Mucosa of descending colon (tissue), 3 donors: ENCODE data around the gene CRABP1. TPM values are rescaled to one million over a fixed set of nuclear protein-coding genes. Genes with fewer than 3 reads are reported as not detected.

Source experiments
- ATAC-seq: fragments of 200-7000 bp; cut with Tn5 transposase; one replicate; pipeline ENCODE4 v1.9.1; 2020; ENCODE audit warnings: mild to moderate bottlenecking, moderate library complexity
- DNase-seq, 3 donors: peaks; one replicate each; pipeline ENCODE4 v3.0.0-alpha.2; 2020
- H3K36me3 ChIP-seq: fragments of 200-600 bp; one replicate; pipeline ENCODE4 v1.8.0; 2021; ENCODE audit warnings: low read depth, mild to moderate bottlenecking
- H3K4me1 ChIP-seq: fragments of 200-600 bp; one replicate; pipeline ENCODE4 v1.8.0; 2021; ENCODE audit warnings: low read depth, mild to moderate bottlenecking
- H3K4me3 ChIP-seq: fragments of 200-600 bp; one replicate; pipeline ENCODE4 v1.8.0; 2021; ENCODE audit warnings: mild to moderate bottlenecking
- H3K9me3 ChIP-seq: fragments of 200-600 bp; one replicate; pipeline ENCODE4 v1.8.0; 2021; ENCODE audit warnings: mild to moderate bottlenecking
- intact Hi-C, 2 donors: fragments of 100-400 bp; cut with DNase I in 1 of 2; cut with micrococcal nuclease in 1 of 2; formaldehyde crosslinking; loops; one replicate each; pipeline versions ENCODE4 v1.11.0 to v1.11.1; 2022; cut with DNase I, micrococcal nuclease
- total RNA-seq, 3 donors: library from RNA; stranded (reverse); fragmentation: NEBNext Ultra II Directional in 2 of 3; extraction: Animal tissue kit (Norgen Biotek cat#: 25700) in 2 of 3; gene quantifications; one replicate each; pipeline versions ENCODE4 v1.2.1 to v1.2.4, GENCODE V29; 2021 to 2023
- TF ChIP-seq, protein P1 (sequence below): fragments of 200-600 bp; IDR thresholded peaks from one replicate; pipeline ENCODE4 v1.8.0; 2022; ENCODE audit warnings: antibody characterized with exemption, mild to moderate bottlenecking
- donor health status: DM: no; HTN: no; CAD: no; lungs with moderate emphysema.
- donor health status: DM: no; HTN: no; CAD: no.
- donor health status: DM: no; HTN: yes; CAD: no.

CRABP1 gene
- total RNA-seq, 3 donors from 2014 or later = 0.67 to 6.2 (median 2.4) TPM

- Histone ChIP-seq H3K36me3 (no peaks in the 10 kb centered on the region), H3K4me1 (peaks cover 12% of the 10 kb centered on the region), H3K9me3 (no peaks in the 10 kb centered on the region), H3K4me3 (no peak overlapping the region)
- intact Hi-C loops = no loop called here
- TF ChIP-seq, protein P1, sequence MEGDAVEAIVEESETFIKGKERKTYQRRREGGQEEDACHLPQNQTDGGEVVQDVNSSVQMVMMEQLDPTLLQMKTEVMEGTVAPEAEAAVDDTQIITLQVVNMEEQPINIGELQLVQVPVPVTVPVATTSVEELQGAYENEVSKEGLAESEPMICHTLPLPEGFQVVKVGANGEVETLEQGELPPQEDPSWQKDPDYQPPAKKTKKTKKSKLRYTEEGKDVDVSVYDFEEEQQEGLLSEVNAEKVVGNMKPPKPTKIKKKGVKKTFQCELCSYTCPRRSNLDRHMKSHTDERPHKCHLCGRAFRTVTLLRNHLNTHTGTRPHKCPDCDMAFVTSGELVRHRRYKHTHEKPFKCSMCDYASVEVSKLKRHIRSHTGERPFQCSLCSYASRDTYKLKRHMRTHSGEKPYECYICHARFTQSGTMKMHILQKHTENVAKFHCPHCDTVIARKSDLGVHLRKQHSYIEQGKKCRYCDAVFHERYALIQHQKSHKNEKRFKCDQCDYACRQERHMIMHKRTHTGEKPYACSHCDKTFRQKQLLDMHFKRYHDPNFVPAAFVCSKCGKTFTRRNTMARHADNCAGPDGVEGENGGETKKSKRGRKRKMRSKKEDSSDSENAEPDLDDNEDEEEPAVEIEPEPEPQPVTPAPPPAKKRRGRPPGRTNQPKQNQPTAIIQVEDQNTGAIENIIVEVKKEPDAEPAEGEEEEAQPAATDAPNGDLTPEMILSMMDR = no peak
- DNase-seq (peak in 1 of 3 donors; percentile 37), ATAC-seq (peak; percentile 51)
These were observed 1.2 kb downstream of the CRABP1 start for GRCh38 chr15:78341057-78341987.

- no peaks in the 10 kb centered on the region for H3K9me3 ChIP-seq
- DNase-seq (no peak), ATAC-seq (no peak)
- no peak overlapping the region for H3K4me3 ChIP-seq
- H3K4me1 ChIP-seq = peaks cover 12% of the 10 kb centered on the region
- TF ChIP-seq, protein P1 = no peak
- intact Hi-C loops = no loop called here
- H3K36me3 ChIP-seq = no peaks in the 10 kb centered on the region
These were observed 1.9 kb downstream of the CRABP1 start for GRCh38 chr15:78342021-78342420.

DNA sequence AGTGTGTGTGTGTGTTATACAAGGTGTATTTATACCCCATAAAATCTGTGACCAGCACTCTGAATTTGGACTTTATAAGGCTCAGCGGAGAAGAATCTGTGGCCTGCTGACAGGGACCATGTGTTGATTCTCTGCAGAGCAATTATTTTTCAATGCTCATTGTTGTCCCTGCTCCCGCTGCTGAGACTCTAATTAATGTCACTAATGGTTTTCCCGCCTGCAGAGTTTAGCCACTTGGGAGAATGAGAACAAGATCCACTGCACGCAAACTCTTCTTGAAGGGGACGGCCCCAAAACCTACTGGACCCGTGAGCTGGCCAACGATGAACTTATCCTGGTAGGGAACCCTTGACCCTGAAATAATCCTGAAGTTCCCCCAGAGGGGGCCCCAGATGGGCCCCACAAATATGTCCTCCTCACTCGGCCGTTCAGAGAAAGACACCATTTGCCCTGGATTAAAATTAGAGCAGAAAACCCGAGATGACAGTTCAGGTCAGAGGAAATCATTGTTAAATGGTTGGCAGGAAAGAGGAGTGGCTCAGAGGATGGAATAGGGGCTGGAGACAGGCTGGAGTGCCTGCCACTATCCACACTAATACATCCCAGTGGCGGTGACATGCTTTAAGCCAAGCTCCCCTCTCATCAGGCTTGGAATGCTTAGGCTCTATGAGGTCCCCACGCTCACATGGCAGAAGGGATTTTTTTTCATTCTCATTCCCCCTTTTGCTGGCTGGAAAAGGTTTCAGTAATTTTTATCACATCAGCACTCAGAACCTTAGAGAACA, 3.3 kb downstream of the CRABP1 start:
- ATAC-seq (no peak), DNase-seq (no peak)
- Histone ChIP-seq H3K4me3 (no peak overlapping the region), H3K36me3 (no peaks in the 10 kb centered on the region), H3K9me3 (no peaks in the 10 kb centered on the region), H3K4me1 (peaks cover 12% of the 10 kb centered on the region)
- intact Hi-C loops = no loop called here
- TF ChIP-seq, protein P1 = no peak

GRCh38 chr15:78345396-78346125, 5.4 kb downstream of the CRABP1 start:
- Histone ChIP-seq H3K36me3 (no peaks in the 10 kb centered on the region), H3K9me3 (no peaks in the 10 kb centered on the region), H3K4me3 (no peak overlapping the region), H3K4me1 (peaks cover 5% of the 10 kb centered on the region)
- intact Hi-C loops = no loop called here
- DNase-seq (no peak), ATAC-seq (no peak)
- TF ChIP-seq, protein P1 = no peak
